ENCODE data around the gene KRT15.

KRT15 gene

DNA sequence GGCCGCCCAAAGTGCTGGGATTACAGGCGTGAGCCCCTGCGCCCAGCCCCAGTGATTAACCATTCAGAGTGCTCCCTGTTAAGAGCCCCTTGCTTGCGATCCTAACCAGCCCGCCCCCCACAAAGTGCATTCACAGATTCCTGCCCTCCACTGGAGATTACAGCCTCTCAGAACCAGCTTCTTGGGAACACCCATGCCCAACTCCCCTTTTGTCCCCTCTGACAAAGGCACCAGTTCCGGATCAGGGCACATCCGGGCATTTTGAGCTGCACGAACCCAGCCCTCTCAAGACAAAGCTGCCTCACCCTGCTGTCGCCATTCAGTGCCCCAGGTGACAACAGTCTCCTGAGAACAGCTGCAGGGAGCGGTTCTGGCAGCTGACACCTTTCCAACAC, 10.3 kb upstream of the KRT15 start:
- peaks cover 14% of the 10 kb centered on the region for H3K9me3 ChIP-seq
- no peak overlapping the region for H3K4me2 ChIP-seq
- no peak overlapping the region for H3K9ac ChIP-seq
- H3K27me3 ChIP-seq, result peaks cover 48% of the 10 kb centered on the region
- H3K36me3 ChIP-seq, result no peaks in the 10 kb centered on the region
- H3K4me1 ChIP-seq, result no peaks in the 10 kb centered on the region
- H3K4me3 ChIP-seq, result no peak overlapping the region
- no peak overlapping the region for H3K27ac ChIP-seq
- H4K20me1 ChIP-seq, result no peaks in the 10 kb centered on the region
- TF ChIP-seq Cebpa-rat (IDR thresholded peaks at IDR 0.05), result no peak

DNA sequence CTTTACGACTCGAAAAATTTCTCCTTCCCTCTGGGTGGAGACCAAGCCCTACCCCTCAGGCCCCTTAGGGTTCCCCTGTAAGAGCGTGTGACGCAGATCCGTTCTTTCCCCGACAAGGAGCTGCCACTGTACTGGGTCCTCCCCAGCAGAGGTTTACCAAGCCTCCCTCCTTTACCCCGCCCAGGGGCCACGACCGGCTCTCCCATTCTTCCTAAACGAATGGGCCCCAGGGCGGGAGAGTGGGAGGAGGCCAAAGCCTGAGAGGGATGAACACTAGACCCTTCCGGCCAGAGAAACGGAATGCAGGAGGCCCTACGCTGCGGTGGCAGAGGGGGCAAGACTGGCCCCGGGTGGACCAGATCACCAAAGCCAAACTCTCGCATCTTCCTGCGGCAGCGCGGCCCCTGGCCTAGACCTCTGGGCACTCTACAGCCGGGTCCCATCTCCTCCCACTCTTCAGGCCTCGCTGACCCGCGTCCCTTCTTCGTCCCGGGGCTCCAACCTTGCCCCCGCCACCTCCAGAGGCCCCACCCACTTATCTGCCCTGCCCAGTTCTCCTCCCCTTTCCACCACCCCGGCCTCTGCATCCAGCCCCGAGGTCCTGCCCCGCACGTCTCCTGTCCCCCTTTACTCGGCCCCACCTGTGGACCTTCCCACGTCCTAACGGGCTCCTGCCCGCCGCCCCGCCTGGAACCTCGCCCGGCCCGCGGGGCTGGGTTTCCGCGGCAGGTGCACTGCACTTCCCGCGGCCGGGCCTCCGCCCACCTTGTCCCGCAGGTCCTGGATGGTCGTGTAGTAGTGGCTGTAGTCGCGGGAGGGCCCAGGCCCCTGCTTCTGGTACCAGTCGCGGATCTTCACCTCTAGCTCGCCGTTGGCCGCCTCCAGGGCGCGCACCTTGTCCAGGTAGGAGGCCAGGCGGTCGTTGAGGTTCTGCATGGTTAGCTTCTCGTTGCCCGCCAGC, 8.7 kb upstream of the KRT15 start:
- H3K27me3 ChIP-seq, result peaks cover 48% of the 10 kb centered on the region
- no peak overlapping the region for H3K9ac ChIP-seq
- H3K9me3 ChIP-seq, result peaks cover 14% of the 10 kb centered on the region
- H3K27ac ChIP-seq, result no peak overlapping the region
- no peak overlapping the region for H3K4me2 ChIP-seq
- H3K4me3 ChIP-seq, result no peak overlapping the region
- TF ChIP-seq Cebpa-rat (IDR thresholded peaks at IDR 0.05), result no peak
- no peaks in the 10 kb centered on the region for H3K36me3 ChIP-seq
- no peaks in the 10 kb centered on the region for H3K4me1 ChIP-seq
- H4K20me1 ChIP-seq, result no peaks in the 10 kb centered on the region

DNA sequence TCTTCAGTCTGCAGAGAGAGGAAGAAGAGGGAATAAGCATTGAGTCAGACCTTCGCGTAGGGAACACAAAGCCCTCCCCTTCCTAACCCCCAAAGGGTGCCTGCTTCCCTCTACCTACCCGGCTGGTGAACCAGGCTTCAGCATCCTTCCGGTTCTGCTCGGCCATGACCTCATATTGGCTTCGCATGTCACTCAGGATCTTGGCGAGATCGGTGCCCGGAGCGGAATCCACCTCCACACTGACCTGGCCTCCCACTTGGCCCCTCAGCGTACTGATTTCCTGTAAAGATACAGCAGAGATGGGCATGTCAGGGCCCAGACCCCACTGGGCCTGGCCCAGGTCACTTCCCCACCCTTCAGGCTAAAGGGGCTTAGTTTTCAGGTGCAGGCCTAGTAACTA, 5.6 kb upstream of the KRT15 start:
- Histone ChIP-seq H3K9me3 (peaks cover 14% of the 10 kb centered on the region), H3K36me3 (no peaks in the 10 kb centered on the region), H3K27me3 (peaks cover 30% of the 10 kb centered on the region), H3K4me1 (no peaks in the 10 kb centered on the region), H4K20me1 (no peaks in the 10 kb centered on the region), H3K4me2 (no peak overlapping the region), H3K27ac (no peak overlapping the region), H3K4me3 (no peak overlapping the region), H3K9ac (no peak overlapping the region)
- no peak for TF ChIP-seq Cebpa-rat (IDR thresholded peaks at IDR 0.05)

DNA sequence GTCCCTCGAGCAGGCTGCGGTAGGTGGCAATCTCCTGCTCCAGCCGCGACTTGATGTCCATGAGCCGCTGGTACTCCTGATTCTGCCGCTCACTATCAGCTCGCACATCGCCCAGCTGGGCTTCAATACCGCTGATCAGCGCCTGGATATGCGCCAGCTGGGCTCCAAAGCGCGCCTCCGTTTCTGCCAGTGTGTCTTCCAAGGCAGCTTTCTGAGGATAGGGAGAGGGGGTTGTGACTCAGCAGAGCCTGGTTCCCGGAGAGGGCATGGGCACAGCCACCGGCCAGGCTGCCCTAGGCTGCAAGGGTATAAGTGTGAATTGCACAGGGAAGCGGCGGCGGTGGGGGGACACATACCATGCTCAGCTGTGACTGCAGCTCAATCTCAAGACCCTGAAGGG, 5.1 kb upstream of the KRT15 start:
- no peak overlapping the region for H3K9ac ChIP-seq
- H3K4me1 ChIP-seq, result no peaks in the 10 kb centered on the region
- no peak overlapping the region for H3K4me3 ChIP-seq
- H3K36me3 ChIP-seq, result no peaks in the 10 kb centered on the region
- no peaks in the 10 kb centered on the region for H4K20me1 ChIP-seq
- TF ChIP-seq Cebpa-rat (IDR thresholded peaks at IDR 0.05), result no peak
- H3K4me2 ChIP-seq, result no peak overlapping the region
- H3K9me3 ChIP-seq, result peaks cover 14% of the 10 kb centered on the region
- H3K27ac ChIP-seq, result no peak overlapping the region
- H3K27me3 ChIP-seq, result peaks cover 25% of the 10 kb centered on the region

DNA sequence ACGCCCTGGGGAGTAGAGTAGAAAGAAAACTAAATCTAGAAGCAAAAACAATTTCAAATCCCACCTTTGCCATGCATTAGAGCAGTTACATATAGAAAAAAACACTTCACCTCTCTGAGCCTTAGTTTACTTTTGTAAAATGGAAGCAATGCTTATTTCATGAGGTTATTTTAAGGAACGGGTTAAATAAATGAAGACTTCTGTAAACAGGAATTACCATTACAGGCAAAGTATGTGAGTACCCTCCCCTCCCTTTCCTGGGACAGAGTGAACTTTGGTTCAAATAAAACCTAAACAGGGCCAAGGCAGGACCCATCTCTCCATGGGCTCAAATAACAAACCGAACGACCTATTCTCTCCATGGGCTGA, 4.5 kb upstream of the KRT15 start:
- H3K4me2 ChIP-seq, result no peak overlapping the region
- no peak overlapping the region for H3K27ac ChIP-seq

DNA sequence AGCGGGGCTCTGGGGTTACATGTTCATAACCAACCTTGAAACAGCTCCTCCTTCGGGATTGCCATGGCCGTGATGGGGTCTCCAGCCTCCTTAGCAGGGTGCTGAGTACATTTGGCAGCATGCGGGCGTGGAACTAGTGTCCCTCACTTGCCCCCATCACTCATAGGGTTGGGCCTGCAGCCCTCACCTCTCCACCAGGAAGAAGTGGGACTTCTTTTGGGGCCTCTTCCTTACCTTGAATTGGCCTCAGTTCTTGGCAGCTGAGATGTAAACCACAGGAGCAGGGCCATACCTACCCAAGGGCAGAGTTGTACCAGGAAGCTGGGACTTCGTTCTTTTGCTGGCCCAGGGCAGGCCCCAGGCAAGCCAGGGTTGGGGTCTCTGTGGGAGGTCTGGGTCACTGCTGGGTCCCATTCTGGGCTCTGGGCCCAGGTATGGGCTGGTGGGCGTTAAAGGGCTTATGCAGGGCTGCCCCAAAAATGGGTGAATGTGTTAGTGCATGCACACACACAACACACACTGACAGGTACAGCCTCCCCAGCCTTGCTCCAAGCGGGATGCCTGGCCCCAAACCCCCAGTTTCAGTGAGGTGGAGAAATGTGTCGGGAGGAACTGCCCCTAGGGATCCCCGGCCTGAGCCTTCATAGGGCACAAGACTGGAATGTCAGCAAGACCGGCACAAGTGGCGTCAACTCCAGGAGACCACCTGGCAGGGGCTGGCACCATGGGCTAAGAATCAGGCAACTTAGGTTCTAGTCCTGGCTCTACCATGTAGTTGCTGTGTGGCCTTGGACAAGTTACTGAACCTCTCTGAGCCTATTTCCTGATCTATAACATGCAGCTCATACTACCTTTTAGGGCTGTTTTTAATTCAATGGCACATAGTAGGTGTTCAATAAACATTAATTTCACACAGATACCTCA, 3.9 kb upstream of the KRT15 start:
- peaks cover 13% of the 10 kb centered on the region for H3K27me3 ChIP-seq
- H3K4me2 ChIP-seq, result no peak overlapping the region
- H3K27ac ChIP-seq, result no peak overlapping the region
- H3K9ac ChIP-seq, result no peak overlapping the region
- H3K4me3 ChIP-seq, result no peak overlapping the region
- H3K9me3 ChIP-seq, result peaks cover 5% of the 10 kb centered on the region
- no peak for TF ChIP-seq Cebpa-rat (IDR thresholded peaks at IDR 0.05)
- no peaks in the 10 kb centered on the region for H3K4me1 ChIP-seq
- no peaks in the 10 kb centered on the region for H4K20me1 ChIP-seq
- no peaks in the 10 kb centered on the region for H3K36me3 ChIP-seq

More for the DNA sequence above, 4.5 kb upstream of the KRT15 start:
- Histone ChIP-seq H3K9me3 (peaks cover 11% of the 10 kb centered on the region), H4K20me1 (no peaks in the 10 kb centered on the region), H3K27me3 (peaks cover 19% of the 10 kb centered on the region), H3K4me3 (no peak overlapping the region), H3K4me1 (no peaks in the 10 kb centered on the region), H3K9ac (no peak overlapping the region), H3K36me3 (no peaks in the 10 kb centered on the region)
- no peak for TF ChIP-seq Cebpa-rat (IDR thresholded peaks at IDR 0.05)

DNA sequence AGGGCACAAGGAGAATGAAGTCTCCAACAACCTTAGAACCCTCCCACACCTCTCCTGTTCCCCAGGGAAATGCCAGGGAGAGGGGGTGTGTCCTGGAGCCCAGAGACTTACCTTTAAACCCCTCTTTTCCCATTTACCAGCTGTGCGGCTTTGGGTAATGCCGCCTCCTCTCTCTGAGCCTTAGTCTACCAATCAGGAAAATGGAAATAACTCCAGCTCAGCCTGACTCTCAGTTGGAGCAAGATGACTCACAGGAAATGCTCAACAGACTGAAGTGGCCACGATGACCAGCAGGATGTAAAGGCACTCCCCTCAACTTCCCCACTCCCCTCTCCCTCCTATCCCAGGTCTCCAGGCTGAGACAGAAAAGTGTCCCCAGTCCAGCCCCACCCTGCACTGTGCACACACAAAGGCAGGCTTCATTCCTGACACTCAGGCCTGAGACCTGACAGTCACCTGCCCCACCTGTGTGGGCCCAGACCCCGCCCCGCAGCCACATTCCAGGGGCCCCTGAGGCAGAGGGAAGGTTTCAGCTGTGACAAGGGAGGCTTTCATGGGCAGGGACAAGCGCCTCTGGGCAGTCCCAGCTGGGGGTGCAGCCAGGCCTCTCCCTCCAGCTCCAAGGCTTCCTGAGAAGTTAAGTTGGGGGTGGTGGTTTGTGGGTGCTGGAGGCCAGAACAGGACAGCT, 3.0 kb upstream of the KRT15 start:
- H3K4me2 ChIP-seq, result no peak overlapping the region
- H3K4me3 ChIP-seq, result no peak overlapping the region
- H3K36me3 ChIP-seq, result no peaks in the 10 kb centered on the region
- no peak for TF ChIP-seq Cebpa-rat (IDR thresholded peaks at IDR 0.05)
- H4K20me1 ChIP-seq, result no peaks in the 10 kb centered on the region
- H3K9ac ChIP-seq, result no peak overlapping the region
- no peaks in the 10 kb centered on the region for H3K4me1 ChIP-seq
- no peaks in the 10 kb centered on the region; the same call in 1 of the 2 replicates for H3K9me3 ChIP-seq
- H3K27ac ChIP-seq, result no peak overlapping the region
- H3K27me3 ChIP-seq, result peaks cover 4% of the 10 kb centered on the region

DNA sequence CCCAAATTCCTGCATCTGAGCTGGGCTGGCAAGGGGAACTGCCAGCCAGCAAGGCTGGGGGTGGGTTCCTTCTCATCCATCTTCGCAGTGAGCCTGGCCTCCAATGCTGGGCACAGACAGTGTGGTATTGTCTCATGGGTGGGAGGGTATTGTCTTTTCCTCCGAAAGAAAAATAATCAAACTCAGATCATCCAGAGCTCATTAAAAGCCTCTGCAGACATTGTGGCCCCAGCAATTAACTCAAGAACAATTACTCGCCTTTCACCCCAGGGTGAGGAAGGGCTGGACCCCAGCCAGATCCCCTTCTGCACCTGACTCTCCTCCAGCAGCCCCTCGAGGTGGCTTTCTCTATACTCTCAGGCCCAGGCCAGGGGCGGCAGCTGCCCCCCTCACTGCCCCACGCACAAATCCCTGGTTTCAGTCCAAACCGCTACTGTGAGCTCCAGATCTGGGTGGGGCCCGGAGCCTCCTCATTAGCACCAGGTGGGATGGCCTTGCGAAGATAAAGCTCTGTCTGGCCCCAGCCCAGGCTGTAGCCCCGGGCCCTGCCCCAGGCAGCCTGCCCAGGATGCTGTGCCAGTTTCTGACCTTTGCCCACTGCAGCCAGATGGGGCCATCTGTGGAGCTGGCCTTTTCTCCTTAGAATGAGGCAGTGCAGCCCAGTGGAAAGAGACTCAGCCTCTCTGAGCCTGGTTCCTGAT, 2.3 kb upstream of the KRT15 start:
- no peaks in the 10 kb centered on the region for H3K27me3 ChIP-seq
- no peak overlapping the region for H3K27ac ChIP-seq
- no peaks in the 10 kb centered on the region for H3K36me3 ChIP-seq
- no peaks in the 10 kb centered on the region for H4K20me1 ChIP-seq
- H3K4me1 ChIP-seq, result no peaks in the 10 kb centered on the region
- no peak for TF ChIP-seq Cebpa-rat (IDR thresholded peaks at IDR 0.05)
- no peak overlapping the region for H3K4me3 ChIP-seq
- H3K9me3 ChIP-seq, result no peaks in the 10 kb centered on the region
- H3K9ac ChIP-seq, result no peak overlapping the region
- H3K4me2 ChIP-seq, result no peak overlapping the region
